ENCODE data around the gene PTPN2. TPM values are rescaled to one million over a fixed set of nuclear protein-coding genes. Genes with fewer than 3 reads are reported as not detected.

The PTPN2 gene
- total RNA-seq, 1 experiment from 2014 or later, result 44.7 TPM

GRCh38 chr18:12821408-12821807 is 62.6 kb downstream of the PTPN2 start:
- H3K4me1 ChIP-seq (ENCODE audit: insufficient read depth, low read length, poor library complexity, severe bottlenecking), result no peaks in the 10 kb centered on the region
- TF ChIP-seq CTCF (conservative IDR thresholded peaks at IDR 0.05; ENCODE audit: low read depth, low read length), result no peak
- no peak for TF ChIP-seq EZH2 (IDR thresholded peaks at IDR 0.05; ENCODE audit: borderline replicate concordance, low read depth, low read length, poor library complexity, severe bottlenecking)
- no peak for DNase-seq (ENCODE audit: low spot score)
- no TSS peak for BruUV-seq (replicated peaks)
- CTCF ChIA-PET, result no interaction called here
- H3K9me3 ChIP-seq (ENCODE audit: low read depth, low read length, poor library complexity, severe bottlenecking), result no peaks in the 10 kb centered on the region
- POLR2A ChIA-PET (ENCODE audit: low non-redundant PET), result no interaction called here
- H3K27me3 ChIP-seq (replicated peaks; ENCODE audit: insufficient read depth, low read depth, low read length, poor library complexity), result no peaks in the 10 kb centered on the region
- H3K36me3 ChIP-seq (ENCODE audit: insufficient read depth, low read length, poor library complexity, severe bottlenecking), result no peaks in the 10 kb centered on the region
- intact Hi-C loops (cut with micrococcal nuclease; ENCODE audit: unreplicated experiment), result no loop called here
- no peak overlapping the region for H3K4me3 ChIP-seq (ENCODE audit: low read depth, low read length, poor library complexity, severe bottlenecking)
- no peak overlapping the region for H3K27ac ChIP-seq (ENCODE audit: low read depth, low read length, poor library complexity, severe bottlenecking)

GRCh38 chr18:12820506-12820905 is 63.5 kb downstream of the PTPN2 start:
- TF ChIP-seq EZH2 (IDR thresholded peaks at IDR 0.05; ENCODE audit: borderline replicate concordance, low read depth, low read length, poor library complexity, severe bottlenecking), result no peak
- TF ChIP-seq CTCF (conservative IDR thresholded peaks at IDR 0.05; ENCODE audit: low read depth, low read length), result no peak
- DNase-seq (ENCODE audit: low spot score), result no peak
- BruUV-seq (replicated peaks), result no TSS peak
- no peaks in the 10 kb centered on the region for H3K4me1 ChIP-seq (ENCODE audit: insufficient read depth, low read length, poor library complexity, severe bottlenecking)
- CTCF ChIA-PET, result no interaction called here
- no peak overlapping the region for H3K4me3 ChIP-seq (ENCODE audit: low read depth, low read length, poor library complexity, severe bottlenecking)
- intact Hi-C loops (cut with micrococcal nuclease; ENCODE audit: unreplicated experiment), result no loop called here
- no peaks in the 10 kb centered on the region for H3K36me3 ChIP-seq (ENCODE audit: insufficient read depth, low read length, poor library complexity, severe bottlenecking)
- H3K27me3 ChIP-seq (replicated peaks; ENCODE audit: insufficient read depth, low read depth, low read length, poor library complexity), result no peaks in the 10 kb centered on the region
- POLR2A ChIA-PET (ENCODE audit: low non-redundant PET), result no interaction called here
- H3K27ac ChIP-seq (ENCODE audit: low read depth, low read length, poor library complexity, severe bottlenecking), result no peak overlapping the region
- H3K9me3 ChIP-seq (ENCODE audit: low read depth, low read length, poor library complexity, severe bottlenecking), result no peaks in the 10 kb centered on the region

GRCh38 chr18:12819841-12820240 is 64.2 kb downstream of the PTPN2 start:
- intact Hi-C loops (cut with micrococcal nuclease; ENCODE audit: unreplicated experiment), result no loop called here
- POLR2A ChIA-PET (ENCODE audit: low non-redundant PET), result no interaction called here
- CTCF ChIA-PET, result no interaction called here
- DNase-seq (ENCODE audit: low spot score), result no peak
- BruUV-seq (replicated peaks), result no TSS peak
- no peaks in the 10 kb centered on the region for H3K27me3 ChIP-seq (replicated peaks; ENCODE audit: insufficient read depth, low read depth, low read length, poor library complexity)
- H3K4me1 ChIP-seq (ENCODE audit: insufficient read depth, low read length, poor library complexity, severe bottlenecking), result no peaks in the 10 kb centered on the region
- no peaks in the 10 kb centered on the region for H3K9me3 ChIP-seq (ENCODE audit: low read depth, low read length, poor library complexity, severe bottlenecking)
- no peak for TF ChIP-seq EZH2 (IDR thresholded peaks at IDR 0.05; ENCODE audit: borderline replicate concordance, low read depth, low read length, poor library complexity, severe bottlenecking)
- TF ChIP-seq CTCF (conservative IDR thresholded peaks at IDR 0.05; ENCODE audit: low read depth, low read length), result no peak
- no peaks in the 10 kb centered on the region for H3K36me3 ChIP-seq (ENCODE audit: insufficient read depth, low read length, poor library complexity, severe bottlenecking)
- no peak overlapping the region for H3K4me3 ChIP-seq (ENCODE audit: low read depth, low read length, poor library complexity, severe bottlenecking)
- no peak overlapping the region for H3K27ac ChIP-seq (ENCODE audit: low read depth, low read length, poor library complexity, severe bottlenecking)

Measured in A673 (cell line).